Type B pancreatic cell (in vitro differentiated cells): ENCODE data around the gene IQCF2. TPM values are rescaled to one million over a fixed set of nuclear protein-coding genes. Genes with fewer than 3 reads are reported as not detected.

Source experiments
- DNase-seq: peaks from one replicate; pipeline ENCODE4 v3.0.0; 2021; ENCODE audit warnings: mixed read lengths; ENCODE audit not compliant: unreplicated experiment; ENCODE audit errors: extremely low spot score
- H3K27ac Mint-ChIP-seq: 2 replicates; pipeline ENCODE4 v1.8.0; 2021; ENCODE audit warnings: mild to moderate bottlenecking, mixed read lengths
- H3K27me3 Mint-ChIP-seq: 2 replicates; pipeline ENCODE4 v1.8.0; 2021; ENCODE audit warnings: mixed read lengths
- H3K36me3 Mint-ChIP-seq: 2 replicates; pipeline ENCODE4 v1.8.0; 2021; ENCODE audit warnings: mixed read lengths
- H3K4me1 Mint-ChIP-seq: one replicate; pipeline ENCODE4 v1.8.0; 2021; ENCODE audit warnings: mixed read lengths; ENCODE audit not compliant: unreplicated experiment
- H3K4me3 Mint-ChIP-seq: 2 replicates; pipeline ENCODE4 v1.8.0; 2021; ENCODE audit warnings: mild to moderate bottlenecking, mixed read lengths
- H3K9me3 Mint-ChIP-seq: 2 replicates; pipeline ENCODE4 v1.8.0; 2021; ENCODE audit warnings: mixed read lengths
- CTCF ChIP-seq: fragments of 200-600 bp; sonication (generic); conservative IDR thresholded peaks from 2 replicates; pipeline ENCODE4 v1.5.0; 2021; ENCODE audit warnings: antibody characterized with exemption, mild to moderate bottlenecking
- total RNA-seq: library from RNA; stranded (reverse); gene quantifications from 2 replicates; pipeline ENCODE4 v1.2.1, GENCODE V29; 2021; ENCODE audit warnings: low replicate concordance

IQCF2 gene
- total RNA-seq, 1 donor from 2014 or later = not detected

GRCh38 chr3:51873253-51873766 lies 11.9 kb downstream of the IQCF2 start:
- no peak for TF ChIP-seq CTCF
- Mint-ChIP-seq H3K27me3 (peaks cover 14% of the 10 kb centered on the region), H3K4me1 (no peaks in the 10 kb centered on the region), H3K9me3 (no peaks in the 10 kb centered on the region), H3K27ac (no peak overlapping the region), H3K36me3 (no peaks in the 10 kb centered on the region), H3K4me3 (no peak overlapping the region)
- DNase-seq = no peak

GRCh38 chr3:51873876-51874275 lies 12.5 kb downstream of the IQCF2 start:
- no peak for DNase-seq
- Mint-ChIP-seq H3K4me1 (no peaks in the 10 kb centered on the region), H3K9me3 (no peaks in the 10 kb centered on the region), H3K4me3 (no peak overlapping the region), H3K27me3 (peaks cover 19% of the 10 kb centered on the region), H3K27ac (no peak overlapping the region), H3K36me3 (no peaks in the 10 kb centered on the region)
- no peak for TF ChIP-seq CTCF

- peaks cover 19% of the 10 kb centered on the region for H3K27me3 Mint-ChIP-seq
- DNase-seq = no peak
- H3K4me1 Mint-ChIP-seq = no peaks in the 10 kb centered on the region
- H3K9me3 Mint-ChIP-seq = no peaks in the 10 kb centered on the region
- H3K4me3 Mint-ChIP-seq = no peak overlapping the region
- TF ChIP-seq CTCF = no peak
- H3K36me3 Mint-ChIP-seq = no peaks in the 10 kb centered on the region
- H3K27ac Mint-ChIP-seq = no peak overlapping the region
Observed at GRCh38 chr3:51874411-51874810, 13.0 kb downstream of the IQCF2 start.

GRCh38 chr3:51874889-51875288 lies 13.5 kb downstream of the IQCF2 start:
- Mint-ChIP-seq H3K36me3 (no peaks in the 10 kb centered on the region), H3K27ac (no peak overlapping the region), H3K4me1 (no peaks in the 10 kb centered on the region)

GRCh38 chr3:51875501-51875900 lies 14.1 kb downstream of the IQCF2 start, which contains the start of gene IQCF5:
Gene IQCF5, minus strand, starts transcription at chr3:51875601. Its CDS starts 70 bp downstream, at chr3:51875531.
- H3K36me3 Mint-ChIP-seq = no peaks in the 10 kb centered on the region
- no peak within 1 kb of the TSS for H3K4me3 Mint-ChIP-seq
- H3K9me3 Mint-ChIP-seq = no peaks in the 10 kb centered on the region
- no peak for TF ChIP-seq CTCF
- peaks cover 19% of the 10 kb centered on the region for H3K27me3 Mint-ChIP-seq
- H3K4me1 Mint-ChIP-seq = no peaks in the 10 kb centered on the region
- no peak within 1 kb of the TSS for H3K27ac Mint-ChIP-seq
- DNase-seq = no peak

More at GRCh38 chr3:51874889-51875288, 13.5 kb downstream of the IQCF2 start:
- Mint-ChIP-seq H3K4me3 (no peak overlapping the region), H3K27me3 (peaks cover 19% of the 10 kb centered on the region), H3K9me3 (no peaks in the 10 kb centered on the region)
- DNase-seq = no peak
- TF ChIP-seq CTCF = no peak

- Mint-ChIP-seq H3K4me1 (no peaks in the 10 kb centered on the region), H3K27me3 (peaks cover 19% of the 10 kb centered on the region), H3K9me3 (no peaks in the 10 kb centered on the region), H3K27ac (no peak overlapping the region), H3K4me3 (no peak overlapping the region), H3K36me3 (no peaks in the 10 kb centered on the region)
- DNase-seq = no peak
- no peak for TF ChIP-seq CTCF
Observed at GRCh38 chr3:51876186-51876585, 14.8 kb downstream of the IQCF2 start.
